ENCODE results near the gene HK1.

HK1 gene

DNA sequence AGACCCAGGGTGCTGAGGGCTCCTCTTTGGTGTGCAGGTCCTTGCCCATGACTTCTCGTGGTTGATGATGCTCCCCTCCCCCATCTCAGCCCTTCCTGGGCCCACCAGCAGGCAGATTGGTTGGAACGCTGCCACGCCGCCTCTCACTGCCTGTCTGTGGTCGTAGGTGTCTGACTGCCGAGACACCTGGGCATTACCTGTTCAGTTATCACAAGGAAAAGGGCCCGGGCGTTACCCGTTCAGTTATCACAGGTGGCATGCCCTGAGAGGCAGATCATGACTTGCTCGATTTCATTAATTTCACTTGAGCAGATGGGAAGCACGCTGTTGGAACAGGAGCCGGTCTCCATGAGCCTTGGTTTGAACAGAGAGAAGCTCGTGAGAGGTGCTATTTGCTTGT, 95.9 kb downstream of the HK1 start:
- no peak for DNase-seq (ENCODE audit: low read depth)
- TF ChIP-seq, protein P1, sequence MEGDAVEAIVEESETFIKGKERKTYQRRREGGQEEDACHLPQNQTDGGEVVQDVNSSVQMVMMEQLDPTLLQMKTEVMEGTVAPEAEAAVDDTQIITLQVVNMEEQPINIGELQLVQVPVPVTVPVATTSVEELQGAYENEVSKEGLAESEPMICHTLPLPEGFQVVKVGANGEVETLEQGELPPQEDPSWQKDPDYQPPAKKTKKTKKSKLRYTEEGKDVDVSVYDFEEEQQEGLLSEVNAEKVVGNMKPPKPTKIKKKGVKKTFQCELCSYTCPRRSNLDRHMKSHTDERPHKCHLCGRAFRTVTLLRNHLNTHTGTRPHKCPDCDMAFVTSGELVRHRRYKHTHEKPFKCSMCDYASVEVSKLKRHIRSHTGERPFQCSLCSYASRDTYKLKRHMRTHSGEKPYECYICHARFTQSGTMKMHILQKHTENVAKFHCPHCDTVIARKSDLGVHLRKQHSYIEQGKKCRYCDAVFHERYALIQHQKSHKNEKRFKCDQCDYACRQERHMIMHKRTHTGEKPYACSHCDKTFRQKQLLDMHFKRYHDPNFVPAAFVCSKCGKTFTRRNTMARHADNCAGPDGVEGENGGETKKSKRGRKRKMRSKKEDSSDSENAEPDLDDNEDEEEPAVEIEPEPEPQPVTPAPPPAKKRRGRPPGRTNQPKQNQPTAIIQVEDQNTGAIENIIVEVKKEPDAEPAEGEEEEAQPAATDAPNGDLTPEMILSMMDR (conservative IDR thresholded peaks at IDR 0.05; ENCODE audit: low read depth, low read length), result no peak

DNA sequence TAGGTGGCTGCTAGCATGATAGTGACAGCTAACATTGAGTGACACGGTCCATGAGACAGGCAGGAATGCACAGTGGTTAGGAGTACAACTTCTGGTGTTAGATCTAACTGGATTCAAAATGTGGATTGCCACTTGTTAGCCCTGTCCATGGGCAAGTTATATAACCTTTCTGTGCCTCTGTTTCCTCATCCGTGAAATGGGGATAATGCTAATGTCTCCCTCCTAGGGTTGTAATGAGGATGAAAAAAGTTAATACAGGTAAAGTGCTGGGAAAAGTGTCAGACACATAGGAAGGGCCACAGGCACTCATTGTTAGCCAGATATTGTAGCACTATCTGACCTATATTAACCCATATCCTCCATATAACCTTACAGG, 96.6 kb downstream of the HK1 start:
- no peak overlapping the region for H3K4me3 ChIP-seq (ENCODE audit: low read depth, low read length)
- no peak for DNase-seq (ENCODE audit: low read depth)
- TF ChIP-seq, protein P1 (conservative IDR thresholded peaks at IDR 0.05; ENCODE audit: low read depth, low read length), result no peak

More for the DNA sequence above, 95.9 kb downstream of the HK1 start:
- no peak overlapping the region for H3K4me3 ChIP-seq (ENCODE audit: low read depth, low read length)

DNA sequence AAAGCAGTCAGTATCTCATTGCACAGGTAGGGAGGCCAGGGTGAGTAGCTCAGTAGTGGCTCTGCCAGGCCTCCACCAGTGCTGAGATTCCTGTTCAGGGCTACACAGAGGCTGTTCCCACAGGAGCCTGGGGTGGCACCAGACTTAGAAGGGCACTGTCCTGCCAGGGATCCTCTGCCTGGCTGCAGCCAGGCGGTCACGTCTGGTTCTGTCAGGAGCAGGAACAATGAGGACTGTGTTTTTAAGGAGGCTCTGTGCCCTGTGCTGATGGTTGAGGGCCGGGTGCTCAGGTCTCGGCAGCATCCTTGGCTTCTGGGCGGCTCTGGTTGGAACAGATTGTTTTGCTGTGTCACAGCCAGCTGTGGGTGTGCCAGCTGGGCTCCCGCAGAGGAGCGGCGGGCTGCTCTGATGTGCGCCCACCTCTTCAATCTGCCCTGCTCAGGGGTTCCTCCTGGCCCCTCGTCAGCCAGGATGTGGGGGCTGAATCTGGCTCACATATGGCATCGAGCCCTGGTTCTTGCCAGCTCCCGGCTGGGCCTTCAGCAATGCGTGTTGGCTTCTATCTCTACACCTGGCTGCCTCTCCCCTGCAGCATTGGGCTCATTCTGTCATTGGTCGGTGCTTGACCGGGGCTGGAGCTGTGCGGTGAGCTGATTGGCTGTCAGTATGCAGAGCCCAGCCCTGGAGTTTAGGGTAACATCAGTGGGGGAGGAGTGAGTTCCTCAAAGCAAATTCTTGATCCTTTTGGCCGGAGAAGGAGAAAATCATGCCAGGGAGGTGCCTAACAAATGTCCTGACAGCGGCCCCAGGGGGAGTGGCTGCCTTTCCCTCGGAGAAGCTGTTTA, 97.2 kb downstream of the HK1 start:
- no peak for DNase-seq (ENCODE audit: low read depth)
- no peak overlapping the region for H3K4me3 ChIP-seq (ENCODE audit: low read depth, low read length)
- TF ChIP-seq, protein P1 (conservative IDR thresholded peaks at IDR 0.05; ENCODE audit: low read depth, low read length), result no peak

DNA sequence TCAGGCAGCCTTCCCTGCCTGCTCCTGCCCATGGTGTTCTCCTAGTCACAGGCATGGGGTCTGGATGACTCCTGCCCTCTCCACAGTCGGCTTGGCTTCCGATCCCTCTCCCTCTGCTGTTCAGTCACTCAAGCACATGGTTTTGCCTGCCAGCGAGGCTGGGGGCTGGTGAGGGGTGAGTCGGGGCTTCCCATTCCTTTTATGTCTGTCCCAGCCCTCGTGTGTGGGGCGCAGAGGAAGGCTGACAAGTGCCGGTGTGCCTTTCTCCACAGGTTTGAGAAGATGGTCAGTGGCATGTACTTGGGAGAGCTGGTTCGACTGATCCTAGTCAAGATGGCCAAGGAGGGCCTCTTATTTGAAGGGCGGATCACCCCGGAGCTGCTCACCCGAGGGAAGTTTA, 98.4 kb downstream of the HK1 start:
- no peak for DNase-seq (ENCODE audit: low read depth)
- H3K4me3 ChIP-seq (ENCODE audit: low read depth, low read length), result no peak overlapping the region
- TF ChIP-seq, protein P1 (conservative IDR thresholded peaks at IDR 0.05; ENCODE audit: low read depth, low read length), result no peak

DNA sequence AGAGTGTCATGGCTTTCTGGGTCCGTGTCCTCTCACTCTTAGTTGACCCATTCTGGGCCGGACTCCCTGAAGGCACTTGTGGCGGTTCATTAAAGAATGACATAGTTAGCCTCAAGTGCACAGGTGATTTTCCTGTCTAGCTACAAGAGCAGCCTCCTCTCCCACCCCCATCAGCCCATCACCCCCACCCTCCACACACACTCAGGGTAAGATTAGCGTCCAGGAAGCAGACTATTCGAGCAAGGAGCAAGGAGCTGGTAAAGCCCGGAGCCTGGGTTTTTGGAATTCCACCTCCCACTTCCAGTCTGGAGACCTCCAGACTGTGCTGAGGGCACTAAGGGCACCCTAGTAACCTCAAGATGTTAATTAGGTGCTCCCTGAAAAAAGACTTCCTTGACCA, 98.9 kb downstream of the HK1 start:
- H3K4me3 ChIP-seq (ENCODE audit: low read depth, low read length), result no peak overlapping the region
- TF ChIP-seq, protein P1 (conservative IDR thresholded peaks at IDR 0.05; ENCODE audit: low read depth, low read length), result no peak
- DNase-seq (ENCODE audit: low read depth), result no peak

DNA sequence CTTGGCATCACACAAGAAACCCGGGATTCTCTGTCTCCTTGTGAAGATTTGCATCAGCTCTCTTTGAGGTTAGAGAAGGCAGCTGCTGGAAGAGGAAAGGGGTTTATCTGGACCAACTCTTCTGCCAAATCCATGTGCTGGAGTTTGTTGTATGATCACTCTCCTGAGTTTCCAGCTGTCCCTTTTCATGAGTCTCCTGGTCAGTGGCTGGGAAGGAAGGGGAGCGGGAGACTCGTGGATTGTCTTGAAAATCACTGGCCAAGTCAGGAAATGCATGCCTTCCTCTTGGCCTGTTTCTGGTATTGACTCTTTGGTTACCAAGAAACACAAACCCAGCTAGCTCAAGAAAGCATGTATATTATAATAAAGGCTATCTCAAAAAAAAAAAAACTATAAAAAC, 99.6 kb downstream of the HK1 start:
- TF ChIP-seq, protein P1 (conservative IDR thresholded peaks at IDR 0.05; ENCODE audit: low read depth, low read length), result no peak
- no peak overlapping the region for H3K4me3 ChIP-seq (ENCODE audit: low read depth, low read length)
- DNase-seq (ENCODE audit: low read depth), result no peak

DNA sequence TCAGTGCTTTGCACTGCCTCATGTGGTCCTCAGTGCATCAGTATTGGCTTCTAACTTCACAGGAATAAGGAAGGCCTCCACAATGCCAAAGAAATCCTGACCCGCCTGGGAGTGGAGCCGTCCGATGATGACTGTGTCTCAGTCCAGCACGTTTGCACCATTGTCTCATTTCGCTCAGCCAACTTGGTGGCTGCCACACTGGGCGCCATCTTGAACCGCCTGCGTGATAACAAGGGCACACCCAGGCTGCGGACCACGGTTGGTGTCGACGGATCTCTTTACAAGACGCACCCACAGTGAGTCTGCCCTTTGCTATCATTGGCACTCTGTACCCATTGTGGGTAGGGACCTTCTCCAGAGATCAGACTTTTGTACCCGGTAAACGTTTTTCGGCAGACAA, 101.5 kb downstream of the HK1 start:
- no peak for DNase-seq (ENCODE audit: low read depth)
- TF ChIP-seq, protein P1 (conservative IDR thresholded peaks at IDR 0.05; ENCODE audit: low read depth, low read length), result no peak
- no peak overlapping the region for H3K4me3 ChIP-seq (ENCODE audit: low read depth, low read length)

Data from choroid plexus epithelial cell (primary cell).